Measurements from ENCODE around the gene AREL1.

- no peak for TF ChIP-seq CTCF (IDR thresholded peaks at IDR 0.05; ENCODE audit: extremely low read depth in 1 of 2, insufficient read depth in 1 of 2, low read depth in 1 of 2, low read length in 2 of 2)
- TF ChIP-seq POLR2A (IDR thresholded peaks at IDR 0.05; ENCODE audit: low read depth, low read length) = no peak
- TF ChIP-seq EZH2 (IDR thresholded peaks at IDR 0.05; ENCODE audit: borderline replicate concordance, low read depth, low read length, severe bottlenecking) = no peak
- TF ChIP-seq POLR2AphosphoS5 (IDR thresholded peaks at IDR 0.05; ENCODE audit: insufficient read depth, low read depth, low read length) = no peak
- TF ChIP-seq MAX (IDR thresholded peaks at IDR 0.05; ENCODE audit: insufficient read depth, insufficient read length) = no peak
- peak; percentile 30 for TF ChIP-seq JUN (IDR thresholded peaks at IDR 0.05; ENCODE audit: borderline replicate concordance, insufficient read depth, insufficient read length, low read depth)
- TF ChIP-seq MYC (IDR thresholded peaks at IDR 0.05; ENCODE audit: low read depth, low read length) = no peak
- peak; percentile 35 for TF ChIP-seq FOS (IDR thresholded peaks at IDR 0.05; ENCODE audit: borderline replicate concordance, insufficient read depth, low read length)
Measured at GRCh38 chr14:74658535-74659131, 54.2 kb downstream of the AREL1 start.
